ENCODE results near the gene CD300H.

GRCh38 chr17:74529243-74529642 lies 38.1 kb downstream of the CD300H start:
- TF ChIP-seq EZH2 (IDR thresholded peaks at IDR 0.05) (no peak), POLR2AphosphoS5 (IDR thresholded peaks at IDR 0.05; ENCODE audit: borderline replicate concordance, low read depth, low read length) (no peak), FOXP2 (optimal IDR thresholded peaks at IDR 0.05; ENCODE audit: control extremely low read depth, extremely low read length, insufficient read depth) (no peak)
